SK-N-SH (cell line): Measurements from ENCODE around the gene SLC16A10. TPM values are rescaled to one million over a fixed set of nuclear protein-coding genes. Genes with fewer than 3 reads are reported as not detected.

Source experiments
- CTCF ChIA-PET: fragments of 300-600, 350-600 bp; formaldehyde crosslinking; extraction: SDS; loops from one replicate; lab custom pipeline; 2021; lab: Yijun Ruan, JAX
- POLR2A ChIA-PET: fragments of 350-600 bp; sonication (Branson Sonifier 250); formaldehyde crosslinking; extraction: SDS; loops from one replicate; lab custom pipeline; 2020; ENCODE audit warnings: antibody characterized with exemption, inconsistent platforms; lab: Yijun Ruan, JAX
- DNase-seq: peaks from one replicate; pipeline ENCODE4 v3.0.0; 2012
- H2AFZ ChIP-seq: fragments of 200-600 bp; sonication (generic); 2 replicates; pipeline ENCODE4 v1.8.1; 2016; ENCODE audit warnings: antibody characterized with exemption, mild to moderate bottlenecking, low read depth
- H3F3A ChIP-seq: fragments of 200-600 bp; sonication (generic); replicated peaks from 2 replicates; pipeline ENCODE3; 2016; ENCODE audit warnings: antibody characterized with exemption, mild to moderate bottlenecking; ENCODE audit not compliant: insufficient read depth
- H3K27ac ChIP-seq, 2 experiments: fragments of 200-500 bp in 1 of 2; fragments of 200-600 bp in 1 of 2; sonication (Bioruptor generic) in 1 of 2; sonication (generic), shearing (Covaris generic) in 1 of 2; 2 replicates each; pipeline versions ENCODE4 v1.5.1 to v1.6.1; 2014 to 2016; ENCODE audit warnings: low read depth in 2 of 2, inconsistent platforms in 1 of 2, low read length in 1 of 2, mild to moderate bottlenecking in 1 of 2, mixed read lengths in 1 of 2
- H3K27me3 ChIP-seq: fragments of 200-600 bp; sonication (generic), shearing (Covaris generic); 2 replicates; pipeline ENCODE4 v1.6.1; 2016; ENCODE audit warnings: mixed run types; ENCODE audit not compliant: insufficient read depth
- H3K36me3 ChIP-seq, 2 experiments: fragments of 200-500 bp in 1 of 2; fragments of 200-600 bp in 1 of 2; sonication (Bioruptor generic) in 1 of 2; sonication (generic) in 1 of 2; replicated peaks in 1 of 2; 2 replicates each; pipeline versions ENCODE3 to v1.5.1; 2014 to 2016; ENCODE audit warnings: low read length in 1 of 2, mild to moderate bottlenecking in 1 of 2; ENCODE audit not compliant: insufficient read depth in 2 of 2, control insufficient read depth in 1 of 2
- H3K4me1 ChIP-seq, 2 experiments: fragments of 200-500 bp in 1 of 2; fragments of 200-600 bp in 1 of 2; sonication (Bioruptor generic) in 1 of 2; sonication (generic), shearing (Covaris generic) in 1 of 2; 2 replicates each; pipeline versions ENCODE4 v1.5.1 to v1.6.1; 2014 to 2016; ENCODE audit warnings: low read depth in 1 of 2, low read length in 1 of 2, mixed run types in 1 of 2; ENCODE audit not compliant: insufficient read depth in 2 of 2, control insufficient read depth in 1 of 2
- H3K4me2 ChIP-seq: fragments of 200-600 bp; sonication (generic), shearing (Covaris generic); 2 replicates; pipeline ENCODE4 v1.6.1; 2017; ENCODE audit warnings: mixed run types
- H3K4me3 ChIP-seq, 2 experiments: fragments of 200-500 bp in 1 of 2; fragments of 200-600 bp in 1 of 2; sonication (Bioruptor generic) in 1 of 2; sonication (generic), shearing (Covaris generic) in 1 of 2; 2 replicates each; pipeline versions ENCODE4 v1.5.1 to v1.8.1; 2014 to 2016; ENCODE audit warnings: low read depth in 2 of 2, inconsistent platforms in 1 of 2, low read length in 1 of 2, mild to moderate bottlenecking in 1 of 2, mixed read lengths in 1 of 2, moderate library complexity in 1 of 2
- H3K79me2 ChIP-seq: fragments of 200-600 bp; sonication (generic); 2 replicates; pipeline ENCODE4 v1.8.1; 2017; ENCODE audit warnings: mild to moderate bottlenecking; ENCODE audit not compliant: insufficient read depth
- H3K9ac ChIP-seq: fragments of 200-600 bp; sonication (generic); 2 replicates; pipeline ENCODE4 v1.6.1; 2017; ENCODE audit warnings: mixed run types
- H3K9me2 ChIP-seq: fragments of 200-600 bp; sonication (generic); 2 replicates; pipeline ENCODE4 v1.6.1; 2017; ENCODE audit warnings: mixed run types
- H3K9me3 ChIP-seq: fragments of 200-600 bp; sonication (generic); 2 replicates; pipeline ENCODE4 v1.6.1; 2017; ENCODE audit warnings: mixed run types, mild to moderate bottlenecking, moderate library complexity
- H4K20me1 ChIP-seq: fragments of 200-600 bp; sonication (generic); 2 replicates; pipeline ENCODE4 v1.6.1; 2017; ENCODE audit warnings: mild to moderate bottlenecking, mixed run types; ENCODE audit not compliant: insufficient read depth
- ELF1 ChIP-seq: IDR thresholded peaks from 2 replicates; pipeline ENCODE4 v1.4.0; 2012
- EZH2phosphoT487 ChIP-seq: fragments of 200-600 bp; sonication (generic); IDR thresholded peaks from 2 replicates; pipeline ENCODE4 v1.6.1; 2017; ENCODE audit warnings: low read depth, mixed run types, mild to moderate bottlenecking, antibody characterized with exemption, moderate library complexity, borderline replicate concordance
- FOSL2 ChIP-seq: IDR thresholded peaks from 2 replicates; pipeline ENCODE4 v1.4.0; 2012; ENCODE audit warnings: low read depth, mild to moderate bottlenecking, moderate library complexity, borderline replicate concordance
- FOXM1 ChIP-seq: IDR thresholded peaks from 2 replicates; pipeline ENCODE4 v1.4.0; 2012; ENCODE audit warnings: low read depth, mild to moderate bottlenecking
- JUND ChIP-seq: IDR thresholded peaks from 2 replicates; pipeline ENCODE4 v1.4.0; 2012
- MEF2A ChIP-seq: IDR thresholded peaks from 2 replicates; pipeline ENCODE4 v1.4.0; 2012; ENCODE audit warnings: low read depth, borderline replicate concordance
- NFIC ChIP-seq: IDR thresholded peaks from 2 replicates; pipeline ENCODE4 v1.4.0; 2012; ENCODE audit warnings: borderline replicate concordance
- PBX3 ChIP-seq: IDR thresholded peaks from 2 replicates; pipeline ENCODE4; 2012
- RAD21 ChIP-seq: IDR thresholded peaks from 2 replicates; pipeline ENCODE4 v1.6.1; 2012; ENCODE audit warnings: mild to moderate bottlenecking, low read length
- SIN3A ChIP-seq: IDR thresholded peaks from 2 replicates; pipeline ENCODE4 v1.6.1; 2012; ENCODE audit warnings: low read depth, mild to moderate bottlenecking, low read length, moderate library complexity, borderline replicate concordance
- SMC3 ChIP-seq: IDR thresholded peaks from 2 replicates; pipeline ENCODE4 v1.6.1; 2012; ENCODE audit warnings: low read depth, low read length, improper control_type of control experiment
- TAF1 ChIP-seq: IDR thresholded peaks from 2 replicates; pipeline ENCODE4 v1.6.1; 2012; ENCODE audit warnings: low read depth, mild to moderate bottlenecking, low read length, moderate library complexity, borderline replicate concordance
- TCF12 ChIP-seq: IDR thresholded peaks from 2 replicates; pipeline ENCODE4 v1.4.0; 2012
- TEAD4 ChIP-seq: IDR thresholded peaks from 2 replicates; pipeline ENCODE4 v1.4.0; 2012; ENCODE audit warnings: mild to moderate bottlenecking, borderline replicate concordance; ENCODE audit not compliant: insufficient read depth
- WGBS: methylation state at CpG from one replicate; pipeline ENCODE4 v1.1.6; 2017; ENCODE audit warnings: low lambda C conversion rate; 5-methylcytosine and 5-hydroxymethylcytosine counted together
- polyA plus RNA-seq, 3 experiments: library from polyadenylated mRNA; depleted of rRNA; stranded (reverse); fragments of >200 nt; gene quantifications; 2 replicates each; pipeline ENCODE4 v1.2.3, GENCODE V29; 2012
- TF ChIP-seq, protein P1 (sequence below): IDR thresholded peaks from 2 replicates; pipeline ENCODE4 v1.4.0; 2012; ENCODE audit warnings: low read depth
- TF ChIP-seq, protein P2 (sequence below): IDR thresholded peaks from 2 replicates; pipeline ENCODE4 v1.6.1; 2012; ENCODE audit warnings: mild to moderate bottlenecking, low read depth, low read length, moderate library complexity

Gene SLC16A10
- polyA plus RNA-seq, 1 of the 3 experiments (the other 2 are of a cell fraction): 0.12 TPM

DNA sequence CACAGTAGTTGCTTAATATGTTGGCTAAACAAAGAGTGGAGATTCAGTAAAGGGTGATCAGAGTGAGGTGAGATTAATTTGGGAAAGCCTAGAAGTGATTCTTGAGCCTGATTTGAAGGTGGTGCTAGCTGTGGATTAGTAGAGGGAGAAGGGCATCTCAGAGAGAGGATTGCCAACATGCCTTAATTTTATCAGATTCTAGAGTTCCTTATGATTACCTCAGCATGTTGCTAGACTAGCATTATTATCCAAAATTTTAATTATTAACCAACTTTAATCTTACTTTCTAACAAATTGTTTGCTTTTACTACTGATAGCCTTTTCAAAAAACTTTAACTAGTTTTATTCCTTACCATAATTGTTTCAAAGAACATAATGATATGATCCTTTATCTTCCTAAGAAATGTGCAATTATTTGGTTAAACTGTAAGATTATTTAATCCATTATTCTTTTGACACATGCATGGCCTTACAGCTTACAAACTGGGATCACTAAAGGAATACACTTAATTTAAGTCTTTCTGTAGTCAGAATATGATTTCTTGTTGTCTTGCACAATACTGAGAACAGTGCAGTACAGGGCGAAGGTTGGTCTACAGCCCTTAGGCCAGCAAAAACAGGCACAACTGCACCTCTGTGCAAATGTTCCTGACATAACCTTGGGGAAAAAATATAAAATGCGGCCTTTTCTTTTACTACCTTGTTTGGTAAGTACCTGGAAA, 88.9 kb downstream of the SLC16A10 start:
- Histone ChIP-seq H3K27ac (no peak overlapping the region), H3K36me3 (no peaks in the 10 kb centered on the region), H3K9me2 (no peaks in the 10 kb centered on the region), H3K4me3 (no peak overlapping the region), H3K9ac (no peak overlapping the region), H3K27me3 (no peaks in the 10 kb centered on the region), H3K4me1 (no peaks in the 10 kb centered on the region), H4K20me1 (no peaks in the 10 kb centered on the region), H3F3A (no peaks in the 10 kb centered on the region), H3K9me3 (no peaks in the 10 kb centered on the region), H2AFZ (no peak overlapping the region), H3K79me2 (no peaks in the 10 kb centered on the region), H3K4me2 (no peak overlapping the region)
- no peak for DNase-seq
- TF ChIP-seq JUND: no peak
- no peak for TF ChIP-seq PBX3
- TF ChIP-seq SIN3A: no peak
- TF ChIP-seq ELF1: no peak
- TF ChIP-seq SMC3: no peak
- TF ChIP-seq EZH2phosphoT487: no peak
- TF ChIP-seq, protein P1, sequence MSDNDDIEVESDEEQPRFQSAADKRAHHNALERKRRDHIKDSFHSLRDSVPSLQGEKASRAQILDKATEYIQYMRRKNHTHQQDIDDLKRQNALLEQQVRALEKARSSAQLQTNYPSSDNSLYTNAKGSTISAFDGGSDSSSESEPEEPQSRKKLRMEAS: no peak
- TF ChIP-seq MEF2A: no peak
- no peak for TF ChIP-seq TCF12
- TF ChIP-seq TAF1: no peak
- TF ChIP-seq, protein P2, sequence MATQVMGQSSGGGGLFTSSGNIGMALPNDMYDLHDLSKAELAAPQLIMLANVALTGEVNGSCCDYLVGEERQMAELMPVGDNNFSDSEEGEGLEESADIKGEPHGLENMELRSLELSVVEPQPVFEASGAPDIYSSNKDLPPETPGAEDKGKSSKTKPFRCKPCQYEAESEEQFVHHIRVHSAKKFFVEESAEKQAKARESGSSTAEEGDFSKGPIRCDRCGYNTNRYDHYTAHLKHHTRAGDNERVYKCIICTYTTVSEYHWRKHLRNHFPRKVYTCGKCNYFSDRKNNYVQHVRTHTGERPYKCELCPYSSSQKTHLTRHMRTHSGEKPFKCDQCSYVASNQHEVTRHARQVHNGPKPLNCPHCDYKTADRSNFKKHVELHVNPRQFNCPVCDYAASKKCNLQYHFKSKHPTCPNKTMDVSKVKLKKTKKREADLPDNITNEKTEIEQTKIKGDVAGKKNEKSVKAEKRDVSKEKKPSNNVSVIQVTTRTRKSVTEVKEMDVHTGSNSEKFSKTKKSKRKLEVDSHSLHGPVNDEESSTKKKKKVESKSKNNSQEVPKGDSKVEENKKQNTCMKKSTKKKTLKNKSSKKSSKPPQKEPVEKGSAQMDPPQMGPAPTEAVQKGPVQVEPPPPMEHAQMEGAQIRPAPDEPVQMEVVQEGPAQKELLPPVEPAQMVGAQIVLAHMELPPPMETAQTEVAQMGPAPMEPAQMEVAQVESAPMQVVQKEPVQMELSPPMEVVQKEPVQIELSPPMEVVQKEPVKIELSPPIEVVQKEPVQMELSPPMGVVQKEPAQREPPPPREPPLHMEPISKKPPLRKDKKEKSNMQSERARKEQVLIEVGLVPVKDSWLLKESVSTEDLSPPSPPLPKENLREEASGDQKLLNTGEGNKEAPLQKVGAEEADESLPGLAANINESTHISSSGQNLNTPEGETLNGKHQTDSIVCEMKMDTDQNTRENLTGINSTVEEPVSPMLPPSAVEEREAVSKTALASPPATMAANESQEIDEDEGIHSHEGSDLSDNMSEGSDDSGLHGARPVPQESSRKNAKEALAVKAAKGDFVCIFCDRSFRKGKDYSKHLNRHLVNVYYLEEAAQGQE: no peak
- CTCF ChIA-PET: no interaction called here
- 74% methylated on average over 2 of the region's 2 CpGs for WGBS
- POLR2A ChIA-PET: no interaction called here

DNA sequence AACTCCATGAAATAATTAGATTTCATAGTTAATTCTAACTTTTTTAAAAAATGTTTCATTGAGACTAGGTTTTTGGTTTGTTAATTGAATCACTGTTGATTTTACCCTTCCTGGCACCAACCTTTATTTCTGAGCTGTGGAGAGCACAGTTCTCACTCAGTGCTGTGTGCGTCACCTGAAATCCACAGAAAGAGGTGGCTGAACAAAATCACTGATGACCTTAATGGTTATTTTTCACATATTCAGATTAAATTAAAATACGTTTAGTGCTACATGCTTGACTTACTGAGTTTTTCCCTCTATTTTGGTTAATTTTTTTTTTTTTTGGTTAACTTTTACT, 89.4 kb downstream of the SLC16A10 start:
- no peak overlapping the region for H3K27ac ChIP-seq
- H2AFZ ChIP-seq: no peak overlapping the region
- no peak overlapping the region for H3K4me2 ChIP-seq
- ChIA-PET CTCF (interaction anchor here (0.8 kb wide), 1 partner anchor 34 kb away, joined by 3 read pairs; no protein-coding TSS in a partner anchor), POLR2A (no interaction called here)
- no peaks in the 10 kb centered on the region for H3K79me2 ChIP-seq
- TF ChIP-seq TEAD4 (no peak), FOXM1 (no peak), RAD21 (no peak), NFIC (no peak), FOSL2 (no peak), ELF1 (no peak)
- TF ChIP-seq, protein P2: no peak
- no peaks in the 10 kb centered on the region for H3K27me3 ChIP-seq
- H3K9ac ChIP-seq: no peak overlapping the region
- no peaks in the 10 kb centered on the region for H3K36me3 ChIP-seq
- no peak overlapping the region for H3K4me3 ChIP-seq
- 72% methylated on average over 2 of the region's 2 CpGs for WGBS
- H3F3A ChIP-seq: no peaks in the 10 kb centered on the region
- no peaks in the 10 kb centered on the region for H4K20me1 ChIP-seq
- no peak for DNase-seq
- no peaks in the 10 kb centered on the region for H3K4me1 ChIP-seq
- H3K9me3 ChIP-seq: no peaks in the 10 kb centered on the region
- no peaks in the 10 kb centered on the region for H3K9me2 ChIP-seq
